T-helper 2 cell (primary cell): ENCODE results near the gene AMZ1.
"Not testable (repeated sequence)": the region's sequence is repeated elsewhere in the genome, so short reads cannot be mapped to it uniquely, and the experiment has no call there.

ENCODE experiments used
- DNase-seq, 5 experiments: peaks; one replicate each; pipeline versions ENCODE4 v3.0.0 to v3.0.0-alpha.2; 2012 to 2022

The AMZ1 gene

DNA sequence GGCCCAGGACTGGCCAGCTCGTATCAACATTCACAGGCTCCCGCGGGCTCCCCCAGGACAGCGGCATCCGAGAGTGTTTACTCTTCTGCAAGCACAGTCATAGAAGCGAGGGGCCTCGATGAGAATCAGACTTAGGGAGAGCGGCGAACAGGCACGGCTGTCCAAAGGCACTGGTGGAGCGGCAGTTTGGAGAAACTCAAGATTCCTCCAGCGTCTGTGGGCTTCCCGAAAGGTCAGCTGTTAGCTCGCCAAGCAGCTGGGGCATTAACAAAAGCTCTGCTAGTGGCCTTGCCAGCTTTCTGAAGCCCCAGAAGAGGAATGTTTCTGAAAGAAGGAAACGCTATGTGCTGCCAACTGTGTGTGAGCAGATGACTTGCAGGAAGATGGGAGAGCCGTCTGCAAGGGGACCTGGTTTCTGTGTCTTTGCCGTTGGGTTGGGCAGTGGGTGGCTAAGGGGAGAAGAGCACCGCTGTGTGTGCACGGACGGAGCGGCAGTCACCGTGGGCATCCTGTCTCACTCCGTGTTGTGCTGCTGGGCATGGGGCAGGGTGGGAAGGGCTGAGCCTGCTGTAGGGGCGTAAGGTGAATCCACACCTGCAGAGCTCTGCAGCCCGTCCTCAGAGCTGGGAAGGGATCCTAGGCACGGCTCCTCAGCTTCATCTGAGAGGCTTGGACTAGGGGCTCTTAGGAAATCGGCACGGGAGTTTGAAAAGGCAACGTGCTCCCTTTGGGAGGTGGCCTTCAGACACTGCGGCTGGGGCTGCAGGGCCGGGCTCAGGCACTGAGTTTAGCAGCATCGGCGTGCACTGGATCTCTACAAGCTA lies 42.1 kb downstream of the AMZ1 start:
- DNase-seq = no peak

GRCh38 chr7:2730846-2731770 lies 43.1 kb downstream of the AMZ1 start:
- no peak for DNase-seq

GRCh38 chr7:2732388-2732787 lies 44.4 kb downstream of the AMZ1 start:
- no peak for DNase-seq

GRCh38 chr7:2732959-2733584 lies 45.1 kb downstream of the AMZ1 start:
- no peak for DNase-seq

- no peak for DNase-seq
Observed at GRCh38 chr7:2734084-2734686, 46.2 kb downstream of the AMZ1 start.

DNA sequence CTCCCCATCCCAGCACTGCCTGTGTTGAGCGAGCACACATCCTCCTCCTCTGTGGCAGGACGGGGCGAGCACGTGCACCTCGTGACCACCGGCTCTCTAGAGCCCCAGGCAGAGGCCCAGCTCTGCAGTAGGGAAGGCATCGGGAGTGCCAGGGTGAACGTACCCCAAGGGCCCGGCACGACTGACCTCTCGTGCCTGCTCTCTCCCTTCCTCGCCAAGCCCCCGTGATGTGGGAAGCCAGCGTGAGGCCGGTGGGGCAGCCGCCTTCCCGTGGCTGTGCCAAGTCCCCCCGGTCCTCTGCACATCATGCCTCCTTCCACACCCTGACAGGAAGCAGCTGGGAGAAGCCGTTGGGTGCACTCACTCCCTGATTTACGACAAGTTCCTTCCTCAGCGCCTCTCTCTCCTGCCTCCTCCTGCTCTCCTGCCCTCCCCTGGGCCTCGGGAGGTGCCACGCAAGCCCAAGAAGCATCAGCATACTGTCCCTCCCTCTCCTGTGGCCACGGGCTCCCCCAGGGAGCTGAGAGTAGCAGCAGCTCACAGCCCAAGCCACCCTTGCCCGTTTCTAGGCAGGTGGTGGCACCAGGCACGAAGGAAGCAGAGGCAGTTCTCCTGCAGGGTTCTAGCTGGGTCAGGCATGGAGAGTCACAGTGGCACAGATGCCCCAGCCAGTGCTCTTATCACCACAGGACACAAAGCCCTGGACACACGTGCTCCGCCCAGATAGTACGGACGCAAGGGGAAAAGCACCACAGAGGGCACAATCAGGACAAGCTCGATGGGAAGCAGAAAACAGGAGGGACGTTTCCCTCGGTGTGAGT lies 47.0 kb downstream of the AMZ1 start:
- no peak for DNase-seq

DNA sequence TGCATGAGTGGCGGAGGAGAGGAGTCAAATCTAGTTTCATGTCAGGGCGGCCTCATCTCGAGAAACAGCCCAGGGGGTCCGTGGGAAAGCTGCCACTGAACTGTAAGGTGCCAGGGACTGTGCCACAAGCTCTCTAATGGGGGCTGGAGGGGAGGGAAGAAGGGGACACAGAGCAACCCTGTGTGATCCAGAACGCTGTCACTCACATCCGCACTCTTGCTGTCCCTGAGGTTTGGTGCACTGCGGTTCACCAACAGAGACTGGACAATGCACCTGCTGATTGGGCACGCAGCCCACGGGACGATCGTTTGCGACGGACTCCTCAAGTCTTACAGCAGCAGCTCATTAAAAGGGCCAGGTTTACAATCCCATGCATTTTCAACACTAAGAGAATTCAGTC lies 47.7 kb downstream of the AMZ1 start:
- no peak for DNase-seq

DNA sequence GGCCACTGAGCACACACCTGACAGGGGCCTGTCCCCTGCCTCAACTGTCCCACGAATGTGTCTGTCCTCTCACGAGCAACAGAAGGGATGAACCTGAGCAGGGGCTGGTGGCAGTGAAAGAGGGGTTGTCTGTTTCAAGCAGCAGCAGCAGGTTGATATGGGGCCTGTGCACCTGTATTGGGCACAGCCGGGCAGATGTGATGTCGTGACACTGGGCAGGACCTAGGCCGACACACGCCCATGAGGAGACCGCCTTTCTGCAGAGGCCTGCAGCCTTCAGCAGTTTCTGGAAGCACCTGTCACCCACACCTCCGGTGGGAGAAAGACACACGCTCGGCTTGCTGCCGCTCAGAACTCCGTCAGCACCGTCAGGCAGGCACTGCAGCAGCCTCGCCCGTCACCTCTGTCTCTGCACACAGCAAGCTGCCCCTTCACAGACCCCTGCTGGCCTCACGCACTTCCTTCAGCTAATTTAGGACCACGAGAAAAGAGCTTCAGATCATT lies 48.5 kb downstream of the AMZ1 start:
- DNase-seq = no peak

GRCh38 chr7:2737005-2737743 lies 49.2 kb downstream of the AMZ1 start:
- not testable (repeated sequence) for DNase-seq

DNA sequence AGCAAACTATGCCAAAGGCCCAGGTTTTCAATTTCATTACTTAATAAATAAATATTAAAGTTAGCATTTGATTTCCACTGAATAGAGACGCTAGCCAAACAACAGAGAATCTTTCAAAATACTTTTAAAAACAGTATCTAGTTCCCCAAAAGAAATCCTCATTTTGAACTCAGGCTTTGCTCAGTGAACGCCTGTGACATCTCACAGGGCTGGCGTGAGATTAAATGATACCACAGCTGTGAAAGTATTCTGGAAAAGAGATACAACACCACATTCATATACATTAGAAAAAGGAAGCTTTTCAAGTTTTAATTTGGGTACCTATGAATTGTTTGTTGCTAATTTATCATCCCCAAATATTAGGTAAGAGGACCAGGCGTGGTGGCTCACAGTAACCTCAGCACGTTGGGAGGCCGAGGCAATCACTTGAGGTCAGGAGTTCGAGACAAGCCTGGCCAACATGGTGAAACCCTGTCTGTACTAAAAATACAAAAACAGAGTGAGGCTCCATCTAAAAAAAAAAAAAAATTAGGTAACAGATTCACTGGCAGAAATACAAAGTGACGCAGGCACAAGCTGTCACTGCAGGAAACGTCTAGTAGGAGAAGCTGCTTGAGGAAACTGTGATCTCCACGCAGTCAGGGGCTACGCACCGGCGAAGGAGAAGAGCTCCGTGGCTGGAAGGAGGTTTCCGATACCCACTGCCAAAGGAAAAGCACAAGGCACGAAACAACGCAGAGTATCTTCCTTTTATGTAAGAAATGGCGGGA lies 50.0 kb downstream of the AMZ1 start:
- DNase-seq = no peak

DNA sequence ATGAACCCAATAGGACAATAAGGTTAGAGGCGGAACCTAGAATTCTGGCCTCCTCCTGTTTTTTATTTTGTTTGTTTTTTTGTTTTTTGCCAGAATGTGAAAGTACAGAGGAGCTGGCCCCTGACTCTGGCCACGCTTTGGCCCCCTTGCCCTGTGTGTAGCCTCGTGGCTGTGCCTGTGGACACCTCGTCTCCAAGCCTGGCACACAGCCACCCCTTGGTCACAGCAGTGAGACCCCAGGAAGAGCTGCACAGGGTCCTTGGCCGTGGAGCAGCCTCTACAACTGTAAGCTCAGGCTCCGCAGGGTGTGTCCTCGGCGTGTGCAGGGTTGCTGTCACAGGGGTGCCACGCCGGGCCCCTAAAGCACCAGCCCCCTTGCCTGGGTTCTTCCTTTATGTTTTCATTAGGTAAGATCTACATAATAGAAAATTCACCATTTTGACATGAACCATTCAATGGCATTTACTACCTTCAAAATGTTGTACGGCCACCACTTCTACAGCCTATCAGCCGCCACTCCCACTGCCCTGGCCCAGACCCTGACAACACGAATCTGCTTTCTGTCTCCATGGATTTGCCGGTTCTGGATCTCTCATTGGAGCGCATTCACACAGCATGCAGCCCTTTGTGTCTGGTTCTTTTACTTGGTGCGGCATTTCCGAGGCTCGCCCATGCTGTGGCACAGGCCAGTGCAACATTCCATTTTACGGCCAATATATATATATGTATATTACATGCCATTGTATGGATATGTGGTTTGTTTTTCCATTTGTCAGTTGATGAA lies 51.0 kb downstream of the AMZ1 start:
- no peak for DNase-seq

- DNase-seq = not testable (repeated sequence)
Observed at GRCh38 chr7:2743523-2744185, 55.7 kb downstream of the AMZ1 start.

DNA sequence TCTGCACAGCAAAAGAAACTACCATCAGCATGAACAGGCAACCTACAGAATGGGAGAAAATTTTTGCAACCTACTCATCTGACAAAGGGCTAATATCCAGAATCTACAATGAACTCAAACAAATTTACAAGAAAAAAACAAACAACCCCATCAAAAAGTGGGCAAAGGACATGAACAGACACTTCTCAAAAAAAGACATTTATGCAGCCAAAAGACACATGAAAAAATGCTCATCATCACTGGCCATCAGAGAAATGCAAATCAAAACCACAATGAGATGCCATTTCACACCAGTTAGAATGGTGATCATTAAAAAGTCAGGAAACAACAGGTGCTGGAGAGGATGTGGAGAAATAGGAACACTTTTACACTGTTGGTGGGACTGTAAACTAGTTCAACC lies 60.7 kb downstream of the AMZ1 start:
- not testable (repeated sequence) for DNase-seq

- DNase-seq = no peak
Observed at GRCh38 chr7:2750004-2750407, 62.0 kb downstream of the AMZ1 start.

GRCh38 chr7:2751086-2751485 lies 63.1 kb downstream of the AMZ1 start:
- DNase-seq = no peak

DNA sequence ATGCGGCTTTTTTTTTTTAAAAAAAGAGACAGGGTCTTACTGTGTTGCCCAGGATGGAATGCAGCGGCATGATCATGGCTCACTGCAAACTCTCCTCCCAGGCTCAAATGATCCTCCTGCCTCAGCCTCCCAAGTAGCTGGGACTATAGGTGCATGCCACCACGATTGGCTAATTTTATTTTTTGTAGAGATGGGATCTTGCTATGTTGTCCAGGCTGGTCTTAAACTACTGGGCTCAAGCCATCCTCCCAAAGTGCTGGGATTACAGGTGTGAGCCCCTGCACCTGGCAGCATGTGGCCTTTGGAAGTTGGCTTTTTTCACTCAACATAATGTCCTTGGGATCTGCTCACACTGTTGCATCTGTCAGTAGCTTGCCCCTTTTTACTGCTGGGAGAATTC lies 65.1 kb downstream of the AMZ1 start:
- DNase-seq = no peak

DNA sequence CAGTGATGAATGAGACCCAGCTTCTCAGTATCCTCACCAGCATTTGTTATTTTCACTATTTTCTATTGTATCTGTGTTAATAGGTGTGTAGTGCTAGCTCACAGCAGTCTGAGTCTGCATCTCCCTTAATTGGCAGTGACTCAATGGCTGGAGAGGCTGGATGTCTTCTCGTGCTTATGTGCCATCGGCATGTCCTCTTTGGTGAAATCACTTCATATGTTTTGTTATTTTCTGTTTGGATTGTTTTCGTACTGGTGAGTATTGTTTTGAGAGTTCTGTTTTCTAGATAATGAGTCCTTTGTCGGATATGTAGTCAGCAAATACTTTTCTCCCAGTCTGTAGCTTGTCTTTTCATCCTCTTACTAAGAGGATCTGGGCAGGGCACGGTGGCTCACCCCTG lies 66.1 kb downstream of the AMZ1 start:
- DNase-seq = no peak

- no peak for DNase-seq
Observed at GRCh38 chr7:2754912-2755311, 66.9 kb downstream of the AMZ1 start.

GRCh38 chr7:2755531-2755930 lies 67.5 kb downstream of the AMZ1 start:
- no peak for DNase-seq
